ENCODE data around the gene SIRT6. TPM values are rescaled to one million over a fixed set of nuclear protein-coding genes. Genes with fewer than 3 reads are reported as not detected.
"Not testable (repeated sequence)": the region's sequence is repeated elsewhere in the genome, so short reads cannot be mapped to it uniquely, and the experiment has no call there.

The SIRT6 gene
- total RNA-seq, 1 donor from 2014 or later: 26.0 TPM

GRCh38 chr19:4138445-4138844 lies 43.9 kb downstream of the SIRT6 start:
- no peak for TF ChIP-seq CTCF (IDR thresholded peaks at IDR 0.05)

GRCh38 chr19:4136680-4137088 lies 45.7 kb downstream of the SIRT6 start:
- no peak overlapping the region for H3K27ac Mint-ChIP-seq (ENCODE audit: unreplicated experiment)
- no peak overlapping the region for H3K4me3 Mint-ChIP-seq (ENCODE audit: unreplicated experiment)
- no peak for DNase-seq (ENCODE audit: extremely low spot score, unreplicated experiment)
- TF ChIP-seq CTCF (IDR thresholded peaks at IDR 0.05): no peak
- H3K36me3 Mint-ChIP-seq (ENCODE audit: unreplicated experiment): no peaks in the 10 kb centered on the region
- no peaks in the 10 kb centered on the region for H3K9me3 Mint-ChIP-seq (ENCODE audit: unreplicated experiment)
- H3K27me3 Mint-ChIP-seq (ENCODE audit: unreplicated experiment): no peaks in the 10 kb centered on the region
- H3K4me1 Mint-ChIP-seq (ENCODE audit: unreplicated experiment): peaks cover 7% of the 10 kb centered on the region

More at GRCh38 chr19:4138445-4138844, 43.9 kb downstream of the SIRT6 start:
- Mint-ChIP-seq H3K36me3 (ENCODE audit: unreplicated experiment) (no peaks in the 10 kb centered on the region), H3K27me3 (ENCODE audit: unreplicated experiment) (no peaks in the 10 kb centered on the region), H3K27ac (ENCODE audit: unreplicated experiment) (no peak overlapping the region), H3K9me3 (ENCODE audit: unreplicated experiment) (no peaks in the 10 kb centered on the region), H3K4me1 (ENCODE audit: unreplicated experiment) (peaks cover 5% of the 10 kb centered on the region), H3K4me3 (ENCODE audit: unreplicated experiment) (no peak overlapping the region)
- DNase-seq (ENCODE audit: extremely low spot score, unreplicated experiment): no peak

- not testable (repeated sequence) for H3K4me3 Mint-ChIP-seq (ENCODE audit: unreplicated experiment); DNase-seq (ENCODE audit: extremely low spot score, unreplicated experiment); H3K27me3 Mint-ChIP-seq (ENCODE audit: unreplicated experiment); H3K27ac Mint-ChIP-seq (ENCODE audit: unreplicated experiment); H3K36me3 Mint-ChIP-seq (ENCODE audit: unreplicated experiment); H3K9me3 Mint-ChIP-seq (ENCODE audit: unreplicated experiment)
- H3K4me1 Mint-ChIP-seq (ENCODE audit: unreplicated experiment): peaks cover 16% of the 10 kb centered on the region
These were observed 47.0 kb downstream of the SIRT6 start for GRCh38 chr19:4135386-4135785.

GRCh38 chr19:4134351-4134750 lies 48.0 kb downstream of the SIRT6 start:
- Mint-ChIP-seq H3K4me3 (ENCODE audit: unreplicated experiment) (no peak overlapping the region), H3K27me3 (ENCODE audit: unreplicated experiment) (no peaks in the 10 kb centered on the region), H3K27ac (ENCODE audit: unreplicated experiment) (no peak overlapping the region), H3K36me3 (ENCODE audit: unreplicated experiment) (no peaks in the 10 kb centered on the region), H3K9me3 (ENCODE audit: unreplicated experiment) (no peaks in the 10 kb centered on the region), H3K4me1 (ENCODE audit: unreplicated experiment) (peaks cover 13% of the 10 kb centered on the region)
- no peak for DNase-seq (ENCODE audit: extremely low spot score, unreplicated experiment)
- TF ChIP-seq CTCF (IDR thresholded peaks at IDR 0.05): no peak

- Mint-ChIP-seq H3K27me3 (ENCODE audit: unreplicated experiment) (no peaks in the 10 kb centered on the region), H3K36me3 (ENCODE audit: unreplicated experiment) (no peaks in the 10 kb centered on the region), H3K4me1 (ENCODE audit: unreplicated experiment) (peaks cover 14% of the 10 kb centered on the region), H3K9me3 (ENCODE audit: unreplicated experiment) (no peaks in the 10 kb centered on the region), H3K4me3 (ENCODE audit: unreplicated experiment) (peak overlapping the region; percentile 54), H3K27ac (ENCODE audit: unreplicated experiment) (peak overlapping the region; percentile 88)
- no peak for DNase-seq (ENCODE audit: extremely low spot score, unreplicated experiment)
- TF ChIP-seq CTCF (IDR thresholded peaks at IDR 0.05): no peak
These were observed 51.5 kb downstream of the SIRT6 start for GRCh38 chr19:4130744-4131438.

- not testable (repeated sequence) for H3K4me3 Mint-ChIP-seq (ENCODE audit: unreplicated experiment); H3K36me3 Mint-ChIP-seq (ENCODE audit: unreplicated experiment); H3K27ac Mint-ChIP-seq (ENCODE audit: unreplicated experiment); DNase-seq (ENCODE audit: extremely low spot score, unreplicated experiment); H3K27me3 Mint-ChIP-seq (ENCODE audit: unreplicated experiment); H3K9me3 Mint-ChIP-seq (ENCODE audit: unreplicated experiment)
- peaks cover 17% of the 10 kb centered on the region for H3K4me1 Mint-ChIP-seq (ENCODE audit: unreplicated experiment)
These were observed 53.3 kb downstream of the SIRT6 start for GRCh38 chr19:4129050-4129449.

- H3K4me3 Mint-ChIP-seq (ENCODE audit: unreplicated experiment); H3K27me3 Mint-ChIP-seq (ENCODE audit: unreplicated experiment); H3K36me3 Mint-ChIP-seq (ENCODE audit: unreplicated experiment); DNase-seq (ENCODE audit: extremely low spot score, unreplicated experiment); H3K9me3 Mint-ChIP-seq (ENCODE audit: unreplicated experiment); H3K27ac Mint-ChIP-seq (ENCODE audit: unreplicated experiment): not testable (repeated sequence)
- peaks cover 27% of the 10 kb centered on the region for H3K4me1 Mint-ChIP-seq (ENCODE audit: unreplicated experiment)
These were observed 55.0 kb downstream of the SIRT6 start for GRCh38 chr19:4127322-4127721.

All from osteocyte (in vitro differentiated cells).